ENCODE measurements around the gene RAPGEF1.

- TF ChIP-seq REST (IDR thresholded peaks at IDR 0.05; ENCODE audit: insufficient read depth in 1 of 2, low read depth in 2 of 2, low read length in 2 of 2) (no peak), POLR2AphosphoS5 (IDR thresholded peaks at IDR 0.05; ENCODE audit: low read depth, low read length) (no peak), TAF1 (IDR thresholded peaks at IDR 0.05; ENCODE audit: borderline replicate concordance, insufficient read depth, low read length) (no peak)
Observed at GRCh38 chr9:131733541-131734061, 6.3 kb downstream of the RAPGEF1 start.
